ENCODE measurements around the gene SPINK6.

Gene SPINK6

GRCh38 chr5:148206620-148207019 is 3.8 kb downstream of the SPINK6 start:
- H3K4me3 ChIP-seq (ENCODE audit: insufficient read depth in 1 of 2, low read depth in 1 of 2, low read length in 2 of 2): no peak overlapping the region
- H2BK12ac ChIP-seq (ENCODE audit: low read length in 2 of 2): no peak overlapping the region
- no peak overlapping the region for H3K4ac ChIP-seq (ENCODE audit: low read depth in 1 of 2, low read length in 2 of 2)
- no peak overlapping the region for H3K23ac ChIP-seq (ENCODE audit: low read length in 2 of 2)
- no peaks in the 10 kb centered on the region for H3K36me3 ChIP-seq (ENCODE audit: control insufficient read depth in 1 of 2, insufficient read depth in 2 of 2, low read depth in 1 of 2, low read length in 2 of 2)
- H3K9me3 ChIP-seq (ENCODE audit: control insufficient read depth, low read length): no peaks in the 10 kb centered on the region
- H3K4me1 ChIP-seq (ENCODE audit: control insufficient read depth, insufficient read depth, low read depth, low read length): no peaks in the 10 kb centered on the region
- no peak overlapping the region for H4K91ac ChIP-seq (ENCODE audit: low read length)
- H3K18ac ChIP-seq (ENCODE audit: low read depth in 1 of 2, low read length in 2 of 2): no peak overlapping the region
- H2BK5ac ChIP-seq (ENCODE audit: low read depth, low read length, poor library complexity, severe bottlenecking): no peak overlapping the region
- no peak overlapping the region for H2AFZ ChIP-seq (ENCODE audit: low read depth, low read length)
- no peak overlapping the region for H3K14ac ChIP-seq (ENCODE audit: low read length in 2 of 2)
- no peak overlapping the region for H3K27ac ChIP-seq (ENCODE audit: low read length, poor library complexity, severe bottlenecking)
- no peak for DNase-seq
- no peaks in the 10 kb centered on the region for H3K27me3 ChIP-seq (ENCODE audit: control insufficient read depth in 1 of 2, insufficient read depth in 1 of 2, low read length in 2 of 2)
- no peaks in the 10 kb centered on the region for H3K79me1 ChIP-seq (replicated peaks; ENCODE audit: low read length, poor library complexity, severe bottlenecking)
- no peak overlapping the region for H2AK5ac ChIP-seq (ENCODE audit: low read length, severe bottlenecking)
- WGBS: 75% methylated on average over 1 of the region's 1 CpG
- H2BK15ac ChIP-seq (ENCODE audit: low read depth, poor library complexity, severe bottlenecking): no peak overlapping the region
- no peak overlapping the region for H2BK120ac ChIP-seq (ENCODE audit: low read depth, low read length)
- H3K9ac ChIP-seq (ENCODE audit: low read length): no peak overlapping the region
- H3K4me2 ChIP-seq (ENCODE audit: low read length, poor library complexity, severe bottlenecking): no peak overlapping the region
- no peak overlapping the region for H4K8ac ChIP-seq (ENCODE audit: low read length)

GRCh38 chr5:148208226-148208625 is 5.4 kb downstream of the SPINK6 start:
- Histone ChIP-seq H2AK5ac (ENCODE audit: low read length, severe bottlenecking) (no peak overlapping the region), H3K18ac (ENCODE audit: low read depth in 1 of 2, low read length in 2 of 2) (no peak overlapping the region), H2BK120ac (ENCODE audit: low read depth, low read length) (no peak overlapping the region), H4K8ac (ENCODE audit: low read length) (no peak overlapping the region), H2BK12ac (ENCODE audit: low read length in 2 of 2) (no peak overlapping the region), H3K27ac (ENCODE audit: low read length, poor library complexity, severe bottlenecking) (no peak overlapping the region), H3K4me1 (ENCODE audit: control insufficient read depth, insufficient read depth, low read depth, low read length) (no peaks in the 10 kb centered on the region), H4K91ac (ENCODE audit: low read length) (no peak overlapping the region), H3K4me2 (ENCODE audit: low read length, poor library complexity, severe bottlenecking) (no peak overlapping the region), H3K4me3 (ENCODE audit: insufficient read depth in 1 of 2, low read depth in 1 of 2, low read length in 2 of 2) (no peak overlapping the region), H3K79me1 (replicated peaks; ENCODE audit: low read length, poor library complexity, severe bottlenecking) (no peaks in the 10 kb centered on the region), H2BK15ac (ENCODE audit: low read depth, poor library complexity, severe bottlenecking) (no peak overlapping the region), H3K9ac (ENCODE audit: low read length) (no peak overlapping the region), H3K36me3 (ENCODE audit: control insufficient read depth in 1 of 2, insufficient read depth in 2 of 2, low read depth in 1 of 2, low read length in 2 of 2) (no peaks in the 10 kb centered on the region), H3K9me3 (ENCODE audit: control insufficient read depth, low read length) (no peaks in the 10 kb centered on the region), H3K23ac (ENCODE audit: low read length in 2 of 2) (no peak overlapping the region), H2BK5ac (ENCODE audit: low read depth, low read length, poor library complexity, severe bottlenecking) (no peak overlapping the region), H3K27me3 (ENCODE audit: control insufficient read depth in 1 of 2, insufficient read depth in 1 of 2, low read length in 2 of 2) (no peaks in the 10 kb centered on the region), H2AFZ (ENCODE audit: low read depth, low read length) (no peak overlapping the region), H3K14ac (ENCODE audit: low read length in 2 of 2) (no peak overlapping the region), H3K4ac (ENCODE audit: low read depth in 1 of 2, low read length in 2 of 2) (no peak overlapping the region)
- no peak for DNase-seq

DNA sequence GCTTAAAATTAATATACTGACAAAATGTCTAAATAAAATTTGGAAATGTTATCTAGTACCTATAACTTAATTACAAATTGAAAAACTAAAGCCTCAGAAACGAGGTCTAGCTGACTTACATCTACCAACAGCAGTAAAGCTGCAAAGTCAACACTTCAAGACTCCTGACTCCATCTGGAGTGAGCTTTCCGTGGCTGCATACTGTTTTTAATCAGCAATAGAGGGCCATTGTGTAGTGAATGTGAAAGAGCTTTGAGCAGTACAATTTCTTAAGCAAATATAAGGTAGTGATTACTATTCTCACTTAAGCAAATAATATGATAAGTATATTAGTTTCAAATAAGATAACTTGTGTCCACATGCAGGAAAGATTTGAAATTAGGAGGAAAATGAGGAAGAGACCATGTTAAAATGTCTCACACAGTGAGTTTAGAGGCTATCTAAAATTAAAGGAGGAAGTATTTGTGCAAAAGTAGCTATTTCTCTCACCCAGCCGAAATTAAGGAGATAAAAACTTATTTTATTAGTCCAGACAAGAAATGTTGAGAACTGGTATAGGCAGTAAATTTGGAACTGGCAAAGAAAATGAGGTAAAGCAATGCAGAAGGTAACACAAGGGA is 6.4 kb downstream of the SPINK6 start:
- no peaks in the 10 kb centered on the region for H3K79me1 ChIP-seq (replicated peaks; ENCODE audit: low read length, poor library complexity, severe bottlenecking)
- H3K27ac ChIP-seq (ENCODE audit: low read length, poor library complexity, severe bottlenecking): no peak overlapping the region
- no peak overlapping the region for H4K91ac ChIP-seq (ENCODE audit: low read length)
- H2BK5ac ChIP-seq (ENCODE audit: low read depth, low read length, poor library complexity, severe bottlenecking): no peak overlapping the region
- no peak overlapping the region for H3K14ac ChIP-seq (ENCODE audit: low read length in 2 of 2)
- H2BK12ac ChIP-seq (ENCODE audit: low read length in 2 of 2): no peak overlapping the region
- H2BK15ac ChIP-seq (ENCODE audit: low read depth, poor library complexity, severe bottlenecking): no peak overlapping the region
- no peak overlapping the region for H3K4me2 ChIP-seq (ENCODE audit: low read length, poor library complexity, severe bottlenecking)
- H3K4ac ChIP-seq (ENCODE audit: low read depth in 1 of 2, low read length in 2 of 2): no peak overlapping the region
- H3K4me3 ChIP-seq (ENCODE audit: insufficient read depth in 1 of 2, low read depth in 1 of 2, low read length in 2 of 2): no peak overlapping the region
- H3K9me3 ChIP-seq (ENCODE audit: control insufficient read depth, low read length): no peaks in the 10 kb centered on the region
- H3K18ac ChIP-seq (ENCODE audit: low read depth in 1 of 2, low read length in 2 of 2): no peak overlapping the region
- no peak overlapping the region for H2AK5ac ChIP-seq (ENCODE audit: low read length, severe bottlenecking)
- H4K8ac ChIP-seq (ENCODE audit: low read length): no peak overlapping the region
- no peak overlapping the region for H3K23ac ChIP-seq (ENCODE audit: low read length in 2 of 2)
- no peak for DNase-seq
- no peak overlapping the region for H2BK120ac ChIP-seq (ENCODE audit: low read depth, low read length)
- H2AFZ ChIP-seq (ENCODE audit: low read depth, low read length): no peak overlapping the region
- no peaks in the 10 kb centered on the region for H3K36me3 ChIP-seq (ENCODE audit: control insufficient read depth in 1 of 2, insufficient read depth in 2 of 2, low read depth in 1 of 2, low read length in 2 of 2)
- 50% methylated on average over 2 of the region's 3 CpGs for WGBS
- no peak overlapping the region for H3K9ac ChIP-seq (ENCODE audit: low read length)
- H3K27me3 ChIP-seq (ENCODE audit: control insufficient read depth in 1 of 2, insufficient read depth in 1 of 2, low read length in 2 of 2): no peaks in the 10 kb centered on the region
- H3K4me1 ChIP-seq (ENCODE audit: control insufficient read depth, insufficient read depth, low read depth, low read length): no peaks in the 10 kb centered on the region

DNA sequence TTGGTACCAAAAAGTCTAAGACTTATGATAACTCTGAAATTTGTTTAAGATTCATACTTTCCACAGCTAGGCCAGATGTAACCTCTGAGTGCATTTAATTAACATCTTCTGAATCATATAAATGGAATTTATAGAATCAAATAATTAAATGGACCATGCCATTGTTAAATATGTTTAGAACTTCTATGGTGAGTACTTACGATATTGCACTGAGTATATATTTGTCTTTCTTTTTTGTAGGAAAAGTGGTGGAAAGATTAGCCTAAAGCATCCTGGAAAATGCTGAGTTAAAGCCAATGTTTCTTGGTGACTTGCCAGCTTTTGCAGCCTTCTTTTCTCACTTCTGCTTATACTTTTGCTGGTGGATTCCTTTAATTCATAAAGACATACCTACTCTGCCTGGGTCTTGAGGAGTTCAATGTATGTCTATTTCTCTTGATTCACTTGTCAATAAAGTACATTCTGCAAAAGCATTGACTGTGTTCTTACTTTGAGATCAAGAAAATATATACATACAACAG is 11.9 kb downstream of the SPINK6 start:
- 100% methylated on average over 1 of the region's 1 CpG for WGBS
- Histone ChIP-seq H4K91ac (ENCODE audit: low read length) (no peak overlapping the region), H2AK5ac (ENCODE audit: low read length, severe bottlenecking) (no peak overlapping the region), H3K9me3 (ENCODE audit: control insufficient read depth, low read length) (no peaks in the 10 kb centered on the region), H3K14ac (ENCODE audit: low read length in 2 of 2) (no peak overlapping the region), H3K4ac (ENCODE audit: low read depth in 1 of 2, low read length in 2 of 2) (no peak overlapping the region), H3K36me3 (ENCODE audit: control insufficient read depth in 1 of 2, insufficient read depth in 2 of 2, low read depth in 1 of 2, low read length in 2 of 2) (no peaks in the 10 kb centered on the region), H2BK120ac (ENCODE audit: low read depth, low read length) (no peak overlapping the region), H2BK12ac (ENCODE audit: low read length in 2 of 2) (no peak overlapping the region), H3K9ac (ENCODE audit: low read length) (no peak overlapping the region), H2AFZ (ENCODE audit: low read depth, low read length) (no peak overlapping the region), H3K4me2 (ENCODE audit: low read length, poor library complexity, severe bottlenecking) (no peak overlapping the region), H3K23ac (ENCODE audit: low read length in 2 of 2) (no peak overlapping the region), H3K79me1 (replicated peaks; ENCODE audit: low read length, poor library complexity, severe bottlenecking) (no peaks in the 10 kb centered on the region), H3K27ac (ENCODE audit: low read length, poor library complexity, severe bottlenecking) (no peak overlapping the region), H4K8ac (ENCODE audit: low read length) (no peak overlapping the region), H3K4me1 (ENCODE audit: control insufficient read depth, insufficient read depth, low read depth, low read length) (no peaks in the 10 kb centered on the region), H2BK15ac (ENCODE audit: low read depth, poor library complexity, severe bottlenecking) (no peak overlapping the region), H3K4me3 (ENCODE audit: insufficient read depth in 1 of 2, low read depth in 1 of 2, low read length in 2 of 2) (no peak overlapping the region), H3K27me3 (ENCODE audit: control insufficient read depth in 1 of 2, insufficient read depth in 1 of 2, low read length in 2 of 2) (no peaks in the 10 kb centered on the region), H2BK5ac (ENCODE audit: low read depth, low read length, poor library complexity, severe bottlenecking) (no peak overlapping the region), H3K18ac (ENCODE audit: low read depth in 1 of 2, low read length in 2 of 2) (no peak overlapping the region)
- DNase-seq: no peak
